GM12878 (cell line): ENCODE measurements around the gene TOB2. TPM values are rescaled to one million over a fixed set of nuclear protein-coding genes. Genes with fewer than 3 reads are reported as not detected.

ENCODE experiments used
- ATF3 ChIP-seq: IDR thresholded peaks from 2 replicates; pipeline ENCODE4 v1.6.1; 2011; ENCODE audit warnings: low read depth, mild to moderate bottlenecking, low read length, moderate library complexity, borderline replicate concordance; ENCODE audit errors: extremely low read depth
- BHLHE40 ChIP-seq, 2 experiments: fragments of 450-650 bp in 1 of 2; IDR thresholded peaks; 2 replicates each; pipeline ENCODE4 v1.6.1; 2011 to 2017; ENCODE audit warnings: low read depth in 2 of 2, borderline replicate concordance in 1 of 2, improper control_type of control experiment in 1 of 2, low read length in 1 of 2, mild to moderate bottlenecking in 1 of 2
- CHD4 ChIP-seq: fragments of 200-600 bp; sonication (generic); IDR thresholded peaks from 2 replicates; pipeline ENCODE4 v1.6.1; 2016; ENCODE audit warnings: mild to moderate bottlenecking
- CREM ChIP-seq: IDR thresholded peaks from 2 replicates; pipeline ENCODE4 v1.6.1; 2014; ENCODE audit warnings: antibody characterized with exemption, low read depth
- DPF2 ChIP-seq: fragments of 450-650 bp; IDR thresholded peaks from 2 replicates; pipeline ENCODE4 v1.6.1; 2017; ENCODE audit warnings: mild to moderate bottlenecking
- ELK1 ChIP-seq: IDR thresholded peaks from 2 replicates; pipeline ENCODE4 v1.6.1; 2012; ENCODE audit warnings: low read depth, low read length, improper control_type of control experiment
- FOXK2 ChIP-seq: fragments of 450-650 bp; IDR thresholded peaks from 2 replicates; pipeline ENCODE4 v1.6.1; 2017; ENCODE audit warnings: mild to moderate bottlenecking, moderate library complexity
- HDAC6 ChIP-seq: fragments of 200-600 bp; sonication (generic); IDR thresholded peaks from one replicate; pipeline ENCODE4 v1.8.0; 2017; ENCODE audit warnings: antibody characterized with exemption; ENCODE audit not compliant: unreplicated experiment
- KAT2A ChIP-seq: conservative IDR thresholded peaks from 2 replicates; pipeline ENCODE4 v1.6.1; 2011; ENCODE audit warnings: low read depth, low read length; ENCODE audit not compliant: control insufficient read depth
- LARP7 ChIP-seq: fragments of 450-650 bp; IDR thresholded peaks from 2 replicates; pipeline ENCODE4 v1.6.1; 2017; ENCODE audit warnings: mild to moderate bottlenecking
- MXI1 ChIP-seq: fragments of 150-350 bp; IDR thresholded peaks from 2 replicates; pipeline ENCODE4 v1.6.1; 2011; ENCODE audit warnings: low read depth, mild to moderate bottlenecking, inconsistent platforms, low read length, improper control_type of control experiment
- NFIC ChIP-seq: IDR thresholded peaks from 2 replicates; pipeline ENCODE4 v1.6.1; 2012; ENCODE audit warnings: low read depth, mild to moderate bottlenecking, inconsistent platforms, low read length, moderate library complexity
- NFYB ChIP-seq: IDR thresholded peaks from 2 replicates; pipeline ENCODE4 v1.6.1; 2011; ENCODE audit warnings: low read depth, mild to moderate bottlenecking, low read length, improper control_type of control experiment, moderate library complexity; ENCODE audit not compliant: insufficient read depth
- NR2C2 ChIP-seq: IDR thresholded peaks from 2 replicates; pipeline ENCODE4 v1.6.1; 2011; ENCODE audit warnings: borderline replicate concordance, low read depth; ENCODE audit not compliant: control insufficient read depth, insufficient read length
- PKNOX1 ChIP-seq: fragments of 450-650 bp; IDR thresholded peaks from 2 replicates; pipeline ENCODE4 v1.6.1; 2016; ENCODE audit warnings: mild to moderate bottlenecking
- POLR2AphosphoS2 ChIP-seq: IDR thresholded peaks from 2 replicates; pipeline ENCODE4 v1.6.1; 2011; ENCODE audit warnings: low read depth, mild to moderate bottlenecking, low read length, improper control_type of control experiment, moderate library complexity
- RCOR1 ChIP-seq: conservative IDR thresholded peaks from 2 replicates; pipeline ENCODE4 v1.6.1; 2012; ENCODE audit warnings: low read depth, low read length, improper control_type of control experiment
- RELB ChIP-seq: fragments of 450-650 bp; IDR thresholded peaks from 2 replicates; pipeline ENCODE4 v1.6.1; 2017; ENCODE audit warnings: low read depth, mild to moderate bottlenecking, moderate library complexity
- SIN3A ChIP-seq: IDR thresholded peaks from 2 replicates; pipeline ENCODE4 v1.6.1; 2012; ENCODE audit warnings: low read depth, low read length, improper control_type of control experiment
- SREBF2 ChIP-seq: IDR thresholded peaks from 2 replicates; pipeline ENCODE4 v1.6.1; 2012; ENCODE audit warnings: mild to moderate bottlenecking, low read length
- SUZ12 ChIP-seq: fragments of 200-600 bp; sonication (generic); IDR thresholded peaks from one replicate; pipeline ENCODE4 v1.6.1; 2018; ENCODE audit warnings: antibody characterized with exemption, mild to moderate bottlenecking; ENCODE audit not compliant: unreplicated experiment
- TAF1 ChIP-seq: IDR thresholded peaks from 2 replicates; pipeline ENCODE4 v1.6.1; 2011; ENCODE audit warnings: mild to moderate bottlenecking, low read depth, low read length, borderline replicate concordance
- TCF12 ChIP-seq: IDR thresholded peaks from 2 replicates; pipeline ENCODE4 v1.6.1; 2011; ENCODE audit warnings: low read depth, mild to moderate bottlenecking, low read length
- polyA plus RNA-seq, 11 experiments: library from polyadenylated mRNA; depleted of rRNA in 4 of 11; unstranded in 6 of 11; stranded (reverse) in 5 of 11; fragments of >200 nt; fragmentation: Nextera tagmentation in 4 of 11; fragmentation: Illumina TruSeq in 1 of 11; extraction: Ambion mirVana in 4 of 11; extraction: Trizol in 1 of 11; gene quantifications; 1 replicate in 1 of 11; 2 replicates in 10 of 11; pipeline versions ENCODE4 v1.2.1 to v1.2.3, GENCODE V29; 2011 to 2016; ENCODE audit warnings: inconsistent platforms in 2 of 11, missing spikeins in 2 of 11, low read depth in 1 of 11
- total RNA-seq, 4 experiments: library from RNA; depleted of rRNA in 3 of 4; stranded (reverse); fragments of >200 nt in 3 of 4; fragmentation: Illumina TruSeq in 1 of 4; extraction: Trizol in 1 of 4; gene quantifications; 2 replicates each; pipeline versions ENCODE4 v1.2.1 to v1.2.3, GENCODE V29; 2013 to 2021

The TOB2 gene
- total and polyA plus RNA-seq, 10 of the 15 experiments (the other 5 are each of a cell fraction or from before 2014, with no cell fraction given) = 4.5 to 32.0 (median 15.1) TPM

GRCh38 chr22:41447435-41448188, 1.0 kb upstream of the TOB2 start (continued):
- no peak for TF ChIP-seq ELK1
- no peak for TF ChIP-seq PKNOX1
- TF ChIP-seq CREM = no peak
- TF ChIP-seq NFIC = no peak
- peak; percentile 85 for TF ChIP-seq LARP7
- TF ChIP-seq SIN3A = no peak
- no peak for TF ChIP-seq FOXK2
- no peak for TF ChIP-seq SREBF2
- TF ChIP-seq RCOR1 = no peak
- TF ChIP-seq MXI1 = no peak
- no peak for TF ChIP-seq NFYB
- TF ChIP-seq CHD4 = no peak
- TF ChIP-seq NR2C2 = no peak
- no peak for TF ChIP-seq HDAC6
- no peak for TF ChIP-seq ATF3
- no peak for TF ChIP-seq SUZ12
- no peak for TF ChIP-seq KAT2A
- peak; percentile 42; the same call in 1 of the 2 replicates for TF ChIP-seq TAF1
- TF ChIP-seq TCF12 = 0 out of 2 replicates have a peak, but pooled peaks have one; percentile 26
- TF ChIP-seq POLR2AphosphoS2 = no peak
- peak in 1 of 2 experiments; percentile 32; a peak in 1 of 4 replicates for TF ChIP-seq BHLHE40 (IDR thresholded peaks at IDR 0.05; ENCODE audit: borderline replicate concordance in 1 of 2, low read depth in 2 of 2, low read length in 1 of 2)
- TF ChIP-seq DPF2 = no peak
- TF ChIP-seq RELB = no peak
